ENCODE results near the gene RBKS. TPM values are rescaled to one million over a fixed set of nuclear protein-coding genes. Genes with fewer than 3 reads are reported as not detected.
"Not testable (repeated sequence)": the region's sequence is repeated elsewhere in the genome, so short reads cannot be mapped to it uniquely, and the experiment has no call there.

Gene RBKS
- total and polyA plus RNA-seq, 2 donors: 1.3 to 1.7 TPM

- no peak for DNase-seq (ENCODE audit: extremely low spot score)
- Histone ChIP-seq H3K4me3 (ENCODE audit: low read depth, low read length) (no peak overlapping the region), H3K36me3 (ENCODE audit: insufficient read depth) (peaks cover 1% of the 10 kb centered on the region), H3K27ac (ENCODE audit: low read depth) (no peak overlapping the region), H3K4me1 (ENCODE audit: insufficient read depth) (no peaks in the 10 kb centered on the region)
- WGBS: 84% methylated on average over 9 of the region's 9 CpGs
These were observed 14.9 kb downstream of the RBKS start for GRCh38 chr2:27875089-27875881.

GRCh38 chr2:27873091-27873490 lies 17.1 kb downstream of the RBKS start:
- Histone ChIP-seq H3K4me3 (ENCODE audit: low read depth, low read length) (no peak overlapping the region), H3K36me3 (ENCODE audit: insufficient read depth) (no peaks in the 10 kb centered on the region), H3K4me1 (ENCODE audit: insufficient read depth) (no peaks in the 10 kb centered on the region), H3K27ac (ENCODE audit: low read depth) (no peak overlapping the region)
- no peak for DNase-seq (ENCODE audit: extremely low spot score)
- 83% methylated on average over 1 of the region's 1 CpG for WGBS

GRCh38 chr2:27871802-27872201 lies 18.4 kb downstream of the RBKS start:
- DNase-seq (ENCODE audit: extremely low spot score): no peak
- 94% methylated on average over 3 of the region's 3 CpGs for whole genome bisulfite sequencing
- H3K4me3 ChIP-seq (ENCODE audit: low read depth, low read length): no peak overlapping the region
- no peaks in the 10 kb centered on the region for H3K4me1 ChIP-seq (ENCODE audit: insufficient read depth)
- no peaks in the 10 kb centered on the region for H3K36me3 ChIP-seq (ENCODE audit: insufficient read depth)
- no peak overlapping the region for H3K27ac ChIP-seq (ENCODE audit: low read depth)

- H3K4me3 ChIP-seq (ENCODE audit: low read depth, low read length): no peak overlapping the region
- DNase-seq (ENCODE audit: extremely low spot score): no peak
- H3K4me1 ChIP-seq (ENCODE audit: insufficient read depth): no peaks in the 10 kb centered on the region
- no peaks in the 10 kb centered on the region for H3K36me3 ChIP-seq (ENCODE audit: insufficient read depth)
- no peak overlapping the region for H3K27ac ChIP-seq (ENCODE audit: low read depth)
- 95% methylated on average over 3 of the region's 3 CpGs for WGBS
These were observed 19.5 kb downstream of the RBKS start for GRCh38 chr2:27870724-27871123.

GRCh38 chr2:27869763-27870162 lies 20.4 kb downstream of the RBKS start:
- WGBS: 83% methylated on average over 6 of the region's 6 CpGs
- Histone ChIP-seq H3K4me3 (ENCODE audit: low read depth, low read length) (no peak overlapping the region), H3K27ac (ENCODE audit: low read depth) (no peak overlapping the region), H3K4me1 (ENCODE audit: insufficient read depth) (no peaks in the 10 kb centered on the region), H3K36me3 (ENCODE audit: insufficient read depth) (no peaks in the 10 kb centered on the region)
- no peak for DNase-seq (ENCODE audit: extremely low spot score)

GRCh38 chr2:27866237-27866636 lies 23.9 kb downstream of the RBKS start:
- H3K4me3 ChIP-seq (ENCODE audit: low read depth, low read length): no peak overlapping the region
- no peak for DNase-seq (ENCODE audit: extremely low spot score)
- H3K4me1 ChIP-seq (ENCODE audit: insufficient read depth): peaks cover 1% of the 10 kb centered on the region
- no peak overlapping the region for H3K27ac ChIP-seq (ENCODE audit: low read depth)
- WGBS: 35% methylated on average over 1 of the region's 1 CpG
- no peaks in the 10 kb centered on the region for H3K36me3 ChIP-seq (ENCODE audit: insufficient read depth)

GRCh38 chr2:27863955-27864354 lies 26.2 kb downstream of the RBKS start:
- not testable (repeated sequence) for H3K36me3 ChIP-seq (ENCODE audit: insufficient read depth); DNase-seq (ENCODE audit: extremely low spot score); H3K27ac ChIP-seq (ENCODE audit: low read depth); H3K4me1 ChIP-seq (ENCODE audit: insufficient read depth); H3K4me3 ChIP-seq (ENCODE audit: low read depth, low read length)
- 96% methylated on average over 5 of the region's 5 CpGs for WGBS

GRCh38 chr2:27863146-27863545 lies 27.0 kb downstream of the RBKS start:
- H3K4me3 ChIP-seq (ENCODE audit: low read depth, low read length): no peak overlapping the region
- H3K4me1 ChIP-seq (ENCODE audit: insufficient read depth): peaks cover 1% of the 10 kb centered on the region
- no peak overlapping the region for H3K27ac ChIP-seq (ENCODE audit: low read depth)
- no peaks in the 10 kb centered on the region for H3K36me3 ChIP-seq (ENCODE audit: insufficient read depth)
- WGBS: 65% methylated on average over 1 of the region's 1 CpG
- no peak for DNase-seq (ENCODE audit: extremely low spot score)

GRCh38 chr2:27860111-27860510 lies 30.1 kb downstream of the RBKS start:
- H3K4me1 ChIP-seq (ENCODE audit: insufficient read depth): peaks cover 1% of the 10 kb centered on the region
- H3K27ac ChIP-seq (ENCODE audit: low read depth): no peak overlapping the region

GRCh38 chr2:27857417-27858172 lies 32.6 kb downstream of the RBKS start:
- no peak for DNase-seq (ENCODE audit: extremely low spot score)

More at GRCh38 chr2:27860111-27860510, 30.1 kb downstream of the RBKS start:
- Histone ChIP-seq H3K36me3 (ENCODE audit: insufficient read depth) (no peaks in the 10 kb centered on the region), H3K4me3 (ENCODE audit: low read depth, low read length) (no peak overlapping the region)
- DNase-seq (ENCODE audit: extremely low spot score): no peak

GRCh38 chr2:27856956-27857355 lies 33.2 kb downstream of the RBKS start:
- DNase-seq (ENCODE audit: extremely low spot score): no peak
- H3K36me3 ChIP-seq (ENCODE audit: insufficient read depth): no peaks in the 10 kb centered on the region
- no peak overlapping the region for H3K4me3 ChIP-seq (ENCODE audit: low read depth, low read length)
- H3K27ac ChIP-seq (ENCODE audit: low read depth): no peak overlapping the region
- no peaks in the 10 kb centered on the region for H3K4me1 ChIP-seq (ENCODE audit: insufficient read depth)
- 96% methylated on average over 3 of the region's 3 CpGs for whole genome bisulfite sequencing

More at GRCh38 chr2:27857417-27858172, 32.6 kb downstream of the RBKS start:
- Histone ChIP-seq H3K36me3 (ENCODE audit: insufficient read depth) (no peaks in the 10 kb centered on the region), H3K4me1 (ENCODE audit: insufficient read depth) (peaks cover 1% of the 10 kb centered on the region), H3K4me3 (ENCODE audit: low read depth, low read length) (no peak overlapping the region), H3K27ac (ENCODE audit: low read depth) (no peak overlapping the region)
- 96% methylated on average over 4 of the region's 4 CpGs for WGBS

- 50% methylated on average over 3 of the region's 3 CpGs for WGBS
- DNase-seq (ENCODE audit: extremely low spot score): no peak
These were observed 33.8 kb downstream of the RBKS start for GRCh38 chr2:27856386-27856785.

GRCh38 chr2:27855476-27855875 lies 34.7 kb downstream of the RBKS start:
- no peak for DNase-seq (ENCODE audit: extremely low spot score)
- H3K36me3 ChIP-seq (ENCODE audit: insufficient read depth): no peaks in the 10 kb centered on the region
- H3K27ac ChIP-seq (ENCODE audit: low read depth): no peak overlapping the region
- no peaks in the 10 kb centered on the region for H3K4me1 ChIP-seq (ENCODE audit: insufficient read depth)
- no peak overlapping the region for H3K4me3 ChIP-seq (ENCODE audit: low read depth, low read length)

More at GRCh38 chr2:27856386-27856785, 33.8 kb downstream of the RBKS start:
- no peaks in the 10 kb centered on the region for H3K36me3 ChIP-seq (ENCODE audit: insufficient read depth)
- H3K4me3 ChIP-seq (ENCODE audit: low read depth, low read length): no peak overlapping the region
- no peaks in the 10 kb centered on the region for H3K4me1 ChIP-seq (ENCODE audit: insufficient read depth)
- H3K27ac ChIP-seq (ENCODE audit: low read depth): no peak overlapping the region

- no peak for DNase-seq (ENCODE audit: extremely low spot score)
- no peaks in the 10 kb centered on the region for H3K4me1 ChIP-seq (ENCODE audit: insufficient read depth)
- WGBS: 85% methylated on average over 3 of the region's 3 CpGs
- H3K27ac ChIP-seq (ENCODE audit: low read depth): no peak overlapping the region
- H3K36me3 ChIP-seq (ENCODE audit: insufficient read depth): no peaks in the 10 kb centered on the region
- no peak overlapping the region for H3K4me3 ChIP-seq (ENCODE audit: low read depth, low read length)
These were observed 35.8 kb downstream of the RBKS start for GRCh38 chr2:27854229-27854862.
